Stimulated activated naive CD8-positive, alpha-beta T cell treated with anti-CD3 and anti-CD28 coated beads, Interleukin-15, Interleukin-2, amounts not matched to agents 100 U/mL and 50 U/mL, for 24 hours (primary cell): Measurements from ENCODE around the gene ACKR3.

Experiments
- ATAC-seq: fragments of 150-1000 bp; cut with Tn5 transposase; one replicate; pipeline ENCODE4 v1.10.0; 2021
- DNase-seq: peaks from one replicate; pipeline ENCODE4 v3.0.0; 2021

ACKR3 gene

GRCh38 chr2:236568922-236569572, 578 bp upstream of the ACKR3 start:
- DNase-seq (no peak), ATAC-seq (no peak)

- DNase-seq = no peak
- ATAC-seq = no peak
Measured at GRCh38 chr2:236570081-236570868, 650 bp downstream of the ACKR3 start.

- DNase-seq (no peak), ATAC-seq (no peak)
Measured at GRCh38 chr2:236571145-236571544, 1.5 kb downstream of the ACKR3 start.

GRCh38 chr2:236572482-236572881, 2.9 kb downstream of the ACKR3 start:
- ATAC-seq (no peak), DNase-seq (no peak)

- ATAC-seq = no peak
- DNase-seq = no peak
Measured at GRCh38 chr2:236573066-236573929, 3.7 kb downstream of the ACKR3 start.

GRCh38 chr2:236574000-236574399, 4.4 kb downstream of the ACKR3 start:
- ATAC-seq (no peak), DNase-seq (no peak)

- DNase-seq (no peak), ATAC-seq (no peak)
Measured at GRCh38 chr2:236574424-236575145, 5.0 kb downstream of the ACKR3 start.

- no peak for ATAC-seq
- no peak for DNase-seq
Measured at GRCh38 chr2:236575510-236575909, 5.9 kb downstream of the ACKR3 start.

- no peak for ATAC-seq
- DNase-seq = no peak
Measured at GRCh38 chr2:236576087-236576486, 6.5 kb downstream of the ACKR3 start.

GRCh38 chr2:236576953-236577352, 7.3 kb downstream of the ACKR3 start:
- no peak for ATAC-seq
- no peak for DNase-seq

GRCh38 chr2:236577481-236578410, 8.1 kb downstream of the ACKR3 start:
- DNase-seq (no peak), ATAC-seq (no peak)

GRCh38 chr2:236578411-236578846, 8.8 kb downstream of the ACKR3 start:
- ATAC-seq (no peak), DNase-seq (no peak)

- ATAC-seq (no peak), DNase-seq (no peak)
Measured at GRCh38 chr2:236579048-236579745, 9.6 kb downstream of the ACKR3 start.

- ATAC-seq (no peak), DNase-seq (no peak)
Measured at GRCh38 chr2:236579746-236580315, 10.2 kb downstream of the ACKR3 start.

- no peak for ATAC-seq
Measured at GRCh38 chr2:236580746-236581355, 11.2 kb downstream of the ACKR3 start.

GRCh38 chr2:236581546-236581945, 11.9 kb downstream of the ACKR3 start:
- ATAC-seq (no peak), DNase-seq (no peak)

More at GRCh38 chr2:236580746-236581355, 11.2 kb downstream of the ACKR3 start:
- DNase-seq = no peak

GRCh38 chr2:236582968-236583367, 13.3 kb downstream of the ACKR3 start:
- DNase-seq (no peak), ATAC-seq (no peak)

- no peak for ATAC-seq
- DNase-seq = no peak
Measured at GRCh38 chr2:236583621-236584203, 14.1 kb downstream of the ACKR3 start.
